KOPT-K1 (cell line): ENCODE data around the gene NDFIP1.
A peak's percentile ranks its signal among the peaks of the same experiment; 100 is the strongest.

Source experiments
- H3K27ac ChIP-seq: fragments of 200-600 bp; sonication (generic); 2 replicates; pipeline ENCODE4 v1.5.1; 2016; ENCODE audit warnings: antibody characterized with exemption, mild to moderate bottlenecking, low read depth, low read length; ENCODE audit not compliant: poor library complexity, severe bottlenecking
- H3K36me3 ChIP-seq: fragments of 200-600 bp; sonication (generic); 2 replicates; pipeline ENCODE4 v1.5.1; 2017; ENCODE audit warnings: antibody characterized with exemption, mild to moderate bottlenecking, low read length, moderate library complexity; ENCODE audit not compliant: insufficient read depth
- H3K9me3 ChIP-seq: fragments of 200-600 bp; sonication (generic); 2 replicates; pipeline ENCODE4 v1.5.1; 2017; ENCODE audit warnings: antibody characterized with exemption, low read length, mild to moderate bottlenecking; ENCODE audit not compliant: insufficient read depth, poor library complexity, severe bottlenecking

NDFIP1 gene

DNA sequence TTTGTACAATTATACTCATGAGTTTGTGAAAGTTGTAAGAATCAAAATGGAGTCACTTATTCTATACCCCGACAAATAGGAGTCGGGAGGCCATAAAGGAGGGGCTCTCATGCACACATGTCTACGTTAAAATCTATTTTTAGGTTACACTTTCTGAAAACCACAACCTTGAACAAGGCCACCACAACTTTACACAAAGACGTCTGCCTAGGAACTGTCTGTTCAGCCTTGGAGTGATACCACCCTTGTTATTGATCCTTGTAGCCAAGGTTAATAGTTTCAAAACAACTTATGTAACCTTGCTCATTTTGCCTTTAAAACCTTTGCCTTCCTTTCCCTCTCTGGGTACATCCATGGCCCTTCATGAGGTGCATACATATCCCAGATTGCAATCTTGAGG is 4.1 kb upstream of the NDFIP1 start:
- Histone ChIP-seq H3K9me3 (no peaks in the 10 kb centered on the region), H3K36me3 (no peaks in the 10 kb centered on the region), H3K27ac (peak overlapping the region; percentile 31)

- no peaks in the 10 kb centered on the region for H3K9me3 ChIP-seq
- H3K36me3 ChIP-seq, result peaks cover 2% of the 10 kb centered on the region; the same call in 1 of the 2 replicates
- H3K27ac ChIP-seq, result no peak overlapping the region
Measured at GRCh38 chr5:142106061-142106460, 2.5 kb upstream of the NDFIP1 start.

- Histone ChIP-seq H3K36me3 (peaks cover 5% of the 10 kb centered on the region; the same call in 1 of the 2 replicates), H3K27ac (no peak overlapping the region), H3K9me3 (no peaks in the 10 kb centered on the region)
Measured at GRCh38 chr5:142107036-142107735, 1.4 kb upstream of the NDFIP1 start.

- Histone ChIP-seq H3K27ac (peak overlapping the region; percentile 87), H3K9me3 (no peaks in the 10 kb centered on the region), H3K36me3 (peaks cover 5% of the 10 kb centered on the region; the same call in 1 of the 2 replicates)
Measured at GRCh38 chr5:142107736-142108431, 695 bp upstream of the NDFIP1 start.

DNA sequence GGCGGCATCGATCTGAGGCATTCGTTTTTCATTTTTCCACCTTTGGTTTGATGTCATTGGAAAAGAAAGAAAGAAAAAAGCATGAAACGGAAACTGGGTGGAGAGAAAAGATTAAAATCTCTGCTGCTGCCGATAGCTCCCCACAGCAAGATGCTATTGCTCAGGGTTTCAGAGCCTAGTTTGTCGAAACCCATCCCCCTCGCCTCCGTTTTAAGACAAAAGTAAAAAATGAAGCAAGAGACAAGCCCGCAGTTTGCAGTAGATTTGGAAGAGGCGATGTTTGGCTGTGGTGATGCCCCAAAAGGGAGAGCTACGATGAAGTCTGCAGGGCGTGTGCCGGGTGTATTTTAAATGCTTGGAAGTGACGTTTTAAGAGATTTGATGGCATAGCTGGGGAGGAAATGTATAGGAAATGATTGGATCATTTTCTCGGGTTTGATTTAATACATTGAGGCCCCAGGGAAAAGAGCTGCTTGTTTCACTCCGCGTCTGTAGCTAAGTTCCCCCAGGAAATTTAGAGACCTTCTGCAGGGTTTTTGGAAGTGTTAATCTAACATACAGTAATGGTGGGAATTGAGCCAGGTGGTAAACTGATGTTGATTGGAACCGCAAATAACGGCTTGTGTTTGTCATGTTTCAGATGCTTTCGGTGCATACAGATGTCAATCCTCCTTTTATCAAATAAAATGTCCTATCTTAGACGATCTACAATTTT is 909 bp downstream of the NDFIP1 start:
- peaks cover 5% of the 10 kb centered on the region; the same call in 1 of the 2 replicates for H3K36me3 ChIP-seq
- H3K9me3 ChIP-seq, result no peaks in the 10 kb centered on the region
- peak overlapping the region; percentile 87 for H3K27ac ChIP-seq

DNA sequence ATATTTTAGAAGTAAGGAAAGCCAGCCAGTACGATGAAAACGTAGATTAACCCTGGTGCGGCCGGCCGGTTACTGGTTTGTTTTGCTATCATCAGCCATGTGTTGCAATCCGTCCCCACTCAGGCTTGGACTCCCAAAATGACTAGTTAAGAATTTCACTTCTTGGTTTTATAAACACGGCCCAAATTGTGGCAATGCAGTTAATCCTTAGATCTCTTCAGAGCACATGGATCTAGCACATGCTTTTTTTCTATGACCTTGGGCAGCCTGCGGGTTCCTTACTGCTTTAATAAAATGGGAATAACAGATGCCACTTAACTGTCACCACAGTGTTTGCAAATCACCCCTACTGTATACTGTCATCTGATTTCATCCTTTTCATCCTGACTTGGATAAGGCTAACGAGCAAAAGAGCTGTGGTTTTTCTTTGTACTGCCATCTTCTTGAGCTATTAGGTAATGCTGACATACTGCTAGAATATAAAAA is 1.5 kb downstream of the NDFIP1 start:
- H3K9me3 ChIP-seq, result no peaks in the 10 kb centered on the region
- H3K27ac ChIP-seq, result peak overlapping the region; percentile 87
- H3K36me3 ChIP-seq, result peaks cover 5% of the 10 kb centered on the region; the same call in 1 of the 2 replicates

DNA sequence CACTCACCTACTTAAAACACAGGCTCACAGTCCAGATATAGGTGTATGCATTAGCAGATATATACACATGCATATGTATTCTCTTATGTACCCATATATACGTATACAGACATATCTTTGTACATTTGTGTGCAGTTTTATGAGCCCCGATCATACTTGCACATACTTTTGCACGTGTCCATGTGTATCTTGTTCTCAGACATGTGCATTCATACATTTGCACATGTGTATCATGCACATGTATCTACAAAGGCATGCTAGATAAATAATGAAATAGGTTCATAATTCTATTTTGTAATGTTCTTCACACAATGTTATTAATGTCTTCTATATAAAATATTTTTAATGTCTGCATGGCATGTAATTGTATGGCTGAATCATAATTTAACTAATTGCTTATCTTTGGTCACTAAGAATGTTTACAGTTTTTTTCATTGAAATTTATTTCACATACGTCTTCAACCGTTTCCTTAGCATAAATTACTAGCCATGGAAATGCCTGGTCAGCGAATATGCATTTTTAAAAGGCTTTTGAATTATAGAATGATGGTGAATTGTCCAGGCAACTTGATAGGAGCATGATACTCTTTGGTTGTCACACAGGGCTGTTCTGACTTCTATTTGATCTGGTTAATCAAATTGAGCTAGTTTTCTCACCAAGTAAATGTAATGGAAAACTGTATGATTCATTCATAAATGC is 2.6 kb downstream of the NDFIP1 start:
- Histone ChIP-seq H3K36me3 (peaks cover 5% of the 10 kb centered on the region; the same call in 1 of the 2 replicates), H3K27ac (peak overlapping the region; percentile 87), H3K9me3 (no peaks in the 10 kb centered on the region)

DNA sequence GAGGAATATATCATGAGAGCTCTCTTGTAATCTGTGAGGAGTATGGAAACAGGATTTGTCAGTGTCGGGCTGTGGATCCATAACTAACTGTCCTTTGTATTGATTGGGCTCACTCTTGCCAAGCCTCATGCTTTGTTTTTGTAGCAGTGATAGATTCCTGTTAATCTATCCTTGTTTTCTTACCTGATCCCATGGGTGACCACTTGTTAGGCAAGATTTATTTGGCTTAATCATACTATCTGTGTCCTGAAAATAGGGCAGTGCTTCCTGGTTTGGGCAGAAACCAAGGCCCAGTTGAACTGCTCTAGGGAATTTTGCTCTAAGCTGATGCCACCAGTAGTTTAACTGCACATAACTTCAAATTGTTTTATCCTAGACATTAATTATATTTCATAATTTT is 6.1 kb downstream of the NDFIP1 start:
- Histone ChIP-seq H3K36me3 (peaks cover 5% of the 10 kb centered on the region; the same call in 1 of the 2 replicates), H3K27ac (no peak overlapping the region), H3K9me3 (no peaks in the 10 kb centered on the region)

GRCh38 chr5:142115937-142116614 is 7.5 kb downstream of the NDFIP1 start:
- H3K27ac ChIP-seq, result no peak overlapping the region
- H3K36me3 ChIP-seq, result peaks cover 11% of the 10 kb centered on the region

GRCh38 chr5:142117579-142118151 is 9.1 kb downstream of the NDFIP1 start:
- Histone ChIP-seq H3K36me3 (peaks cover 23% of the 10 kb centered on the region; the same call in 1 of the 2 replicates), H3K9me3 (no peaks in the 10 kb centered on the region), H3K27ac (no peak overlapping the region)

More at GRCh38 chr5:142115937-142116614, 7.5 kb downstream of the NDFIP1 start:
- H3K9me3 ChIP-seq, result no peaks in the 10 kb centered on the region

GRCh38 chr5:142118155-142118686 is 9.6 kb downstream of the NDFIP1 start:
- peaks cover 26% of the 10 kb centered on the region; the same call in 1 of the 2 replicates for H3K36me3 ChIP-seq
- no peaks in the 10 kb centered on the region for H3K9me3 ChIP-seq
- no peak overlapping the region for H3K27ac ChIP-seq

DNA sequence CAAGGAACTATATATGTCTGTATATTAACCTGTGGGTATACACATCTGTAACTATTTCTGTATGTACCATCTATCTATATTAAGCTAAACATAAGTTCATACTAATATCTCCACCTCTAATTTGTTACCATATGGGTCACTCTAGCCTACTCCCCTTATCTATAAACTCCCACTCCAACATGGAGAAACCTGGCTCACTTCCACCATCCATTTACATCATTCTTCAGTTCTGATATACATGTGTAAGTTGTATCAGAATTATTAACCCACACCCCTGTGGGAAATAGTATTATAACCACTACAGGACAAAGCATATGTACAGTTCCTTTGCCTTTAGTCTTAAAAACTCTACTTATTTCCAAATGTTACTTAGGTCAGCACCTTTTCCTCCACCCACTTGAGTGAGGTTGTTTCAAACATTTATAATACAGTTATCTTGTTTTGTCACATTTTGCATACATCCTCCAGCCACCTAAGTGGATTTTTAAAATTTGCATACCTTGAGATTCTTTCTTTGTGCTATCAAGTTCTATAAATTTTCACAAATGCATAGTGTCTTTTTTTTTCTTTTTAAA is 10.6 kb downstream of the NDFIP1 start:
- Histone ChIP-seq H3K36me3 (peaks cover 26% of the 10 kb centered on the region), H3K9me3 (no peaks in the 10 kb centered on the region), H3K27ac (no peak overlapping the region)

- H3K9me3 ChIP-seq, result peaks cover 8% of the 10 kb centered on the region
- peaks cover 26% of the 10 kb centered on the region for H3K36me3 ChIP-seq
- no peak overlapping the region for H3K27ac ChIP-seq
Measured at GRCh38 chr5:142120247-142120935, 11.8 kb downstream of the NDFIP1 start.
